ENCODE measurements around the gene CASP8. TPM values are rescaled to one million over a fixed set of nuclear protein-coding genes. Genes with fewer than 3 reads are reported as not detected.

The CASP8 gene
- total RNA-seq, 1 donor from 2014 or later: 2.1 TPM

GRCh38 chr2:201269764-201270163 is 9.4 kb downstream of the CASP8 start:
- Histone ChIP-seq H3K27ac (no peak overlapping the region), H4K20me1 (ENCODE audit: low read depth) (no peaks in the 10 kb centered on the region), H3K4me3 (no peak overlapping the region), H3K4me2 (no peak overlapping the region), H2AFZ (replicated peaks) (no peak overlapping the region), H3K9me3 (ENCODE audit: low read depth) (no peaks in the 10 kb centered on the region), H3K79me2 (ENCODE audit: low read depth) (no peaks in the 10 kb centered on the region), H3K36me3 (no peaks in the 10 kb centered on the region), H3F3A (ENCODE audit: low read depth) (peaks cover 6% of the 10 kb centered on the region), H3K9ac (no peak overlapping the region), H3K27me3 (no peaks in the 10 kb centered on the region), H3K4me1 (no peaks in the 10 kb centered on the region)
- no peak for TF ChIP-seq EZH2 (IDR thresholded peaks at IDR 0.05)
- no peak for TF ChIP-seq EZH2phosphoT487 (IDR thresholded peaks at IDR 0.05)
- TF ChIP-seq CTCF (IDR thresholded peaks at IDR 0.05): no peak
- no peak for DNase-seq (ENCODE audit: low spot score)
- Mint-ChIP-seq H3K4me3 (no peak overlapping the region), H3K9me3 (no peaks in the 10 kb centered on the region), H3K4me1 (no peaks in the 10 kb centered on the region), H3K27me3 (ENCODE audit: insufficient read depth, low read depth) (peaks cover 3% of the 10 kb centered on the region), H3K27ac (no peak overlapping the region), H3K36me3 (no peaks in the 10 kb centered on the region)

GRCh38 chr2:201270293-201271001 is 10.1 kb downstream of the CASP8 start:
- Histone ChIP-seq H3K36me3 (no peaks in the 10 kb centered on the region), H3K9ac (no peak overlapping the region), H2AFZ (replicated peaks) (no peak overlapping the region), H3K27me3 (no peaks in the 10 kb centered on the region), H3K27ac (no peak overlapping the region), H3K4me1 (no peaks in the 10 kb centered on the region), H3K9me3 (ENCODE audit: low read depth) (no peaks in the 10 kb centered on the region), H3F3A (ENCODE audit: low read depth) (peaks cover 6% of the 10 kb centered on the region), H3K79me2 (ENCODE audit: low read depth) (no peaks in the 10 kb centered on the region), H3K4me2 (no peak overlapping the region), H3K4me3 (no peak overlapping the region), H4K20me1 (ENCODE audit: low read depth) (no peaks in the 10 kb centered on the region)
- Mint-ChIP-seq H3K27me3 (ENCODE audit: insufficient read depth, low read depth) (peaks cover 2% of the 10 kb centered on the region), H3K27ac (no peak overlapping the region), H3K36me3 (no peaks in the 10 kb centered on the region), H3K4me1 (no peaks in the 10 kb centered on the region), H3K4me3 (no peak overlapping the region), H3K9me3 (no peaks in the 10 kb centered on the region)
- no peak for DNase-seq (ENCODE audit: low spot score)
- no peak for TF ChIP-seq EZH2phosphoT487 (IDR thresholded peaks at IDR 0.05)
- no peak for TF ChIP-seq EZH2 (IDR thresholded peaks at IDR 0.05)
- no peak for TF ChIP-seq CTCF (IDR thresholded peaks at IDR 0.05)

GRCh38 chr2:201271917-201272316 is 11.6 kb downstream of the CASP8 start:
- no peak overlapping the region for H3K27ac ChIP-seq
- TF ChIP-seq EZH2 (IDR thresholded peaks at IDR 0.05) (no peak), EZH2phosphoT487 (IDR thresholded peaks at IDR 0.05) (no peak), CTCF (IDR thresholded peaks at IDR 0.05) (no peak)
- H3K27me3 Mint-ChIP-seq (ENCODE audit: insufficient read depth, low read depth): no peaks in the 10 kb centered on the region
- no peaks in the 10 kb centered on the region for H3K27me3 ChIP-seq
- H3K4me1 ChIP-seq: no peaks in the 10 kb centered on the region
- H3K4me3 ChIP-seq: no peak overlapping the region
- H3K27ac Mint-ChIP-seq: no peak overlapping the region
- H3K36me3 Mint-ChIP-seq: no peaks in the 10 kb centered on the region
- no peak overlapping the region for H3K4me2 ChIP-seq
- no peaks in the 10 kb centered on the region for H4K20me1 ChIP-seq (ENCODE audit: low read depth)
- no peaks in the 10 kb centered on the region for H3K79me2 ChIP-seq (ENCODE audit: low read depth)
- no peaks in the 10 kb centered on the region for H3F3A ChIP-seq (ENCODE audit: low read depth)
- H3K4me1 Mint-ChIP-seq: no peaks in the 10 kb centered on the region
- no peak overlapping the region for H2AFZ ChIP-seq (replicated peaks)
- no peak overlapping the region for H3K9ac ChIP-seq
- no peak overlapping the region for H3K4me3 Mint-ChIP-seq
- H3K9me3 ChIP-seq (ENCODE audit: low read depth): no peaks in the 10 kb centered on the region
- no peak for DNase-seq (ENCODE audit: low spot score)
- H3K9me3 Mint-ChIP-seq: no peaks in the 10 kb centered on the region
- no peaks in the 10 kb centered on the region for H3K36me3 ChIP-seq
